Stimulated activated CD4-positive, alpha-beta T cell treated with anti-CD3 and anti-CD28 coated beads, Interleukin-2, amount 100 ng/mL, for 24 hours (primary cell): Measurements from ENCODE around the gene PYCR2.
"Not testable (repeated sequence)": the region's sequence is repeated elsewhere in the genome, so short reads cannot be mapped to it uniquely, and the experiment has no call there.

Experiments
- DNase-seq, 2 donors: peaks; one replicate each; pipeline ENCODE4 v3.0.0-alpha.2; 2020

The PYCR2 gene

GRCh38 chr1:225923692-225924555, at the start of gene PYCR2:
Gene PYCR2, minus strand, starts transcription at chr1:225924250. Its CDS starts 140 bp downstream, at chr1:225924110.
- DNase-seq, result peak; percentile 93 to 95

GRCh38 chr1:225973158-225973557, 49.1 kb upstream of the PYCR2 start:
- DNase-seq, result no peak

- no peak for DNase-seq
Observed at GRCh38 chr1:225972344-225973152, 48.5 kb upstream of the PYCR2 start.

GRCh38 chr1:225970592-225971157, 46.6 kb upstream of the PYCR2 start:
- not testable (repeated sequence) for DNase-seq

GRCh38 chr1:225969751-225970150, 45.7 kb upstream of the PYCR2 start:
- DNase-seq, result not testable (repeated sequence)

- no peak for DNase-seq
Observed at GRCh38 chr1:225965231-225965630, 41.2 kb upstream of the PYCR2 start.

GRCh38 chr1:225963735-225964530, 39.9 kb upstream of the PYCR2 start:
- no peak for DNase-seq

GRCh38 chr1:225962440-225962975, 38.5 kb upstream of the PYCR2 start:
- peak; percentile 71 to 83 for DNase-seq

- no peak for DNase-seq
Observed at GRCh38 chr1:225961659-225962439, 37.8 kb upstream of the PYCR2 start.

GRCh38 chr1:225958041-225958440, 34.0 kb upstream of the PYCR2 start:
- no peak for DNase-seq

- no peak for DNase-seq
Observed at GRCh38 chr1:225954753-225955152, 30.7 kb upstream of the PYCR2 start.

GRCh38 chr1:225953315-225953714, 29.3 kb upstream of the PYCR2 start:
- DNase-seq, result no peak

GRCh38 chr1:225950905-225951497, 27.0 kb upstream of the PYCR2 start:
- DNase-seq, result no peak

GRCh38 chr1:225949041-225949440, 25.0 kb upstream of the PYCR2 start:
- DNase-seq, result no peak

GRCh38 chr1:225946803-225947202, 22.8 kb upstream of the PYCR2 start:
- DNase-seq, result no peak

GRCh38 chr1:225946082-225946620, 22.1 kb upstream of the PYCR2 start:
- no peak for DNase-seq

- DNase-seq, result no peak
Observed at GRCh38 chr1:225945564-225945963, 21.5 kb upstream of the PYCR2 start.

GRCh38 chr1:225944951-225945350, 20.9 kb upstream of the PYCR2 start:
- no peak for DNase-seq

GRCh38 chr1:225944387-225944786, 20.3 kb upstream of the PYCR2 start:
- DNase-seq, result no peak

GRCh38 chr1:225943582-225943981, 19.5 kb upstream of the PYCR2 start:
- no peak for DNase-seq

GRCh38 chr1:225942574-225942973, 18.5 kb upstream of the PYCR2 start:
- no peak for DNase-seq
